Sigmoid colon (tissue), 7 donors: ENCODE data around the gene PGS1. TPM values are rescaled to one million over a fixed set of nuclear protein-coding genes. Genes with fewer than 3 reads are reported as not detected.

ENCODE experiments used
- DNase-seq: peaks from one replicate; pipeline ENCODE4 v3.0.0-alpha.2; 2019
- H3K27ac ChIP-seq, 4 donors: fragments of 200-600 bp; sonication (generic); one replicate each; pipeline ENCODE4 v1.5.1; 2016 to 2019; ENCODE audit warnings: mild to moderate bottlenecking in 1 of 4
- H3K27me3 ChIP-seq, 3 donors: fragments of 200-600 bp; sonication (generic); one replicate each; pipeline ENCODE4 v1.5.1; 2019; ENCODE audit warnings: mild to moderate bottlenecking in 1 of 3
- H3K36me3 ChIP-seq, 4 donors: fragments of 200-600 bp; sonication (generic); one replicate each; pipeline ENCODE4 v1.5.1; 2016 to 2019
- H3K4me1 ChIP-seq, 4 donors: fragments of 200-600 bp; sonication (generic); one replicate each; pipeline ENCODE4 v1.5.1; 2017 to 2019
- H3K4me3 ChIP-seq, 4 donors: fragments of 200-600 bp; sonication (generic); one replicate each; pipeline ENCODE4 v1.5.1; 2017 to 2019; ENCODE audit warnings: mild to moderate bottlenecking in 2 of 4, moderate library complexity in 1 of 4
- H3K9me3 ChIP-seq, 4 donors: fragments of 200-600 bp in 3 of 4; sonication (generic) in 3 of 4; one replicate each; pipeline versions ENCODE4 v1.5.1 to v1.6.1; 2013 to 2019
- CTCF ChIP-seq, 4 experiments: fragments of 450-650 bp in 3 of 4; fragments of 200-600 bp in 1 of 4; IDR thresholded peaks; one replicate each; pipeline ENCODE4 v1.5.1; 2016 to 2019; ENCODE audit warnings: antibody characterized with exemption in 4 of 4, mild to moderate bottlenecking in 3 of 4, moderate library complexity in 2 of 4
- EP300 ChIP-seq, 4 donors: sonication (generic); formaldehyde crosslinking; IDR thresholded peaks; one replicate each; pipeline ENCODE4 v1.6.1; 2017; ENCODE audit warnings: antibody characterized with exemption in 4 of 4
- POLR2A ChIP-seq, 2 donors: fragments of 450-650 bp; IDR thresholded peaks; one replicate each; pipeline ENCODE4 v1.6.1; 2016; ENCODE audit warnings: antibody characterized with exemption in 2 of 2, mild to moderate bottlenecking in 2 of 2, moderate library complexity in 2 of 2
- POLR2AphosphoS5 ChIP-seq, 4 donors: sonication (generic); formaldehyde crosslinking; IDR thresholded peaks; one replicate each; pipeline ENCODE4 v1.6.1; 2017; ENCODE audit warnings: antibody characterized with exemption in 4 of 4
- WGBS, 2 donors: extraction: QIAGEN DNeasy Blood & Tissue Kit; methylation state at CpG; one replicate each; pipeline ENCODE4 v1.1.7; 2013; 5-methylcytosine and 5-hydroxymethylcytosine counted together
- intact Hi-C: fragments of 100-400 bp; cut with DNase I; formaldehyde crosslinking; loops from one replicate; pipeline ENCODE4 v1.15.1; 2023
- polyA plus RNA-seq, 3 donors: library from polyadenylated mRNA; stranded (reverse); fragments of 200-250 nt; gene quantifications; one replicate each; pipeline ENCODE4 v1.2.3, GENCODE V29; 2013
- total RNA-seq, 4 donors: library from RNA; depleted of rRNA; stranded (reverse); fragments of >200 nt; gene quantifications; one replicate each; pipeline ENCODE4 v1.1.0, GENCODE V29; 2016
- donor health status: healthy with polysubstance abuse.
- donor health status: Bipolar disorder and iron deficiency.
- donor health status: healthy.

Gene PGS1
- total and polyA plus RNA-seq, 7 donors: 9.9 to 36.9 (median 28.6) TPM

- Histone ChIP-seq H3K27me3 (peaks cover 3 to 38% (median 12%) of the 10 kb centered on the region in 3 donors), H3K4me3 (no peak overlapping the region), H3K9me3 (no peaks in the 10 kb centered on the region), H3K27ac (no peak overlapping the region), H3K36me3 (peaks cover 0 to 9% (median 2%) of the 10 kb centered on the region in 4 donors), H3K4me1 (peaks cover 0 to 11% (median 5%) of the 10 kb centered on the region in 4 donors)
- no peak for DNase-seq
- intact Hi-C loops: no loop called here
- 81 to 90% methylated on average over 13 of the region's 13 CpGs for WGBS, 2 donors
- TF ChIP-seq EP300 (IDR thresholded peaks at IDR 0.05) (no peak), CTCF (IDR thresholded peaks at IDR 0.05) (no peak), POLR2AphosphoS5 (IDR thresholded peaks at IDR 0.05) (no peak), POLR2A (IDR thresholded peaks at IDR 0.05) (no peak)
These were observed 55.4 kb downstream of the PGS1 start for GRCh38 chr17:78433780-78434335.

GRCh38 chr17:78434455-78435329 is 56.2 kb downstream of the PGS1 start:
- Histone ChIP-seq H3K27me3 (peaks cover 3 to 38% (median 12%) of the 10 kb centered on the region in 3 donors), H3K9me3 (no peaks in the 10 kb centered on the region), H3K4me3 (no peak overlapping the region), H3K27ac (no peak overlapping the region), H3K4me1 (peaks cover 0 to 8% (median 4%) of the 10 kb centered on the region in 4 donors), H3K36me3 (peaks cover 0 to 3% (median under 1%) of the 10 kb centered on the region in 4 donors)
- DNase-seq: no peak
- TF ChIP-seq POLR2A (IDR thresholded peaks at IDR 0.05) (no peak), EP300 (IDR thresholded peaks at IDR 0.05) (no peak), POLR2AphosphoS5 (IDR thresholded peaks at IDR 0.05) (no peak), CTCF (IDR thresholded peaks at IDR 0.05) (no peak)
- WGBS, 2 donors: 53 to 67% methylated on average over 18 of the region's 18 CpGs
- intact Hi-C loops: no loop called here

- WGBS, 2 donors: 82 to 83% methylated on average over 19 of the region's 19 CpGs
- no peak for DNase-seq
- Histone ChIP-seq H3K27me3 (peaks cover 3 to 38% (median 12%) of the 10 kb centered on the region in 3 donors), H3K4me3 (no peak overlapping the region), H3K9me3 (no peaks in the 10 kb centered on the region), H3K36me3 (no peaks in the 10 kb centered on the region), H3K4me1 (peaks cover 0 to 8% (median 4%) of the 10 kb centered on the region in 4 donors), H3K27ac (no peak overlapping the region)
- intact Hi-C loops: no loop called here
- TF ChIP-seq EP300 (IDR thresholded peaks at IDR 0.05): no peak
- no peak for TF ChIP-seq CTCF (IDR thresholded peaks at IDR 0.05)
- TF ChIP-seq POLR2AphosphoS5 (IDR thresholded peaks at IDR 0.05): no peak
- no peak for TF ChIP-seq POLR2A (IDR thresholded peaks at IDR 0.05)
These were observed 57.0 kb downstream of the PGS1 start for GRCh38 chr17:78435330-78436005.

- Histone ChIP-seq H3K36me3 (no peaks in the 10 kb centered on the region), H3K9me3 (no peaks in the 10 kb centered on the region), H3K4me1 (peaks cover 0 to 4% (median 2%) of the 10 kb centered on the region in 4 donors), H3K27ac (no peak overlapping the region), H3K27me3 (peaks cover 3 to 38% (median 12%) of the 10 kb centered on the region in 3 donors), H3K4me3 (no peak overlapping the region)
- WGBS, 2 donors: 77 to 87% methylated on average over 20 of the region's 20 CpGs
- intact Hi-C loops: no loop called here
- no peak for DNase-seq
- TF ChIP-seq EP300 (IDR thresholded peaks at IDR 0.05): no peak
- no peak for TF ChIP-seq POLR2A (IDR thresholded peaks at IDR 0.05)
- TF ChIP-seq CTCF (IDR thresholded peaks at IDR 0.05): no peak
- TF ChIP-seq POLR2AphosphoS5 (IDR thresholded peaks at IDR 0.05): no peak
These were observed 59.2 kb downstream of the PGS1 start for GRCh38 chr17:78437508-78438169.
